GM12878 (cell line): ENCODE data around the gene NEB. TPM values are rescaled to one million over a fixed set of nuclear protein-coding genes. Genes with fewer than 3 reads are reported as not detected.

Source experiments
- ATAC-seq: fragments of 200-7000 bp; cut with Tn5 transposase; 3 replicates; pipeline ENCODE4 v1.9.1; 2020; ENCODE audit warnings: mild to moderate bottlenecking, moderate library complexity
- BruUV-seq: library from RNA; stranded (reverse); fragments of 400-500 nt; replicated peaks from 2 replicates; lab custom pipeline; 2021; lab: Mats Ljungman, UMichigan
- CTCF ChIA-PET: fragments of 300-600 bp; sonication (Branson Sonifier 250); formaldehyde crosslinking; extraction: SDS; loops from one replicate; lab custom pipeline; 2021; ENCODE audit warnings: inconsistent platforms; lab: Yijun Ruan, JAX
- POLR2A ChIA-PET: fragments of 350-600 bp; formaldehyde crosslinking; extraction: SDS; loops from one replicate; lab custom pipeline; 2021; ENCODE audit warnings: inconsistent platforms; lab: Charles Lee
- RAD21 ChIA-PET: fragments of 300-600 bp; sonication (Branson Sonifier 250); formaldehyde crosslinking; loops from one replicate; lab custom pipeline; 2023; ENCODE audit warnings: antibody characterized with exemption; ENCODE audit not compliant: unreplicated experiment; lab: Charles Lee
- SMC1A ChIA-PET: fragments of 300-600 bp; sonication (Branson Sonifier 250); formaldehyde crosslinking; loops from one replicate; lab custom pipeline; 2023; ENCODE audit not compliant: unreplicated experiment, uncharacterized antibody; lab: Charles Lee
- DNase-seq: peaks from one replicate; pipeline ENCODE4 v3.0.0-alpha.2; 2011; ENCODE audit warnings: low read depth, low spot score
- FAIRE-seq: peaks from 3 replicates; lab custom pipeline; 2011; peaks lifted over from hg19 to GRCh38; lab: Jason Lieb, UNC
- H2AFZ ChIP-seq: 2 replicates; pipeline ENCODE4 v1.6.0; 2011; ENCODE audit warnings: low read depth, low read length, control low read depth; ENCODE audit not compliant: control insufficient read depth
- H3K27ac ChIP-seq: 2 replicates; pipeline ENCODE4 v1.5.1; 2011; ENCODE audit warnings: control low read depth; ENCODE audit not compliant: control insufficient read depth, insufficient read depth
- H3K27me3 ChIP-seq, 2 experiments: replicated peaks in 1 of 2; 2 replicates each; pipeline versions ENCODE4 v1.6.0 to v1.6.1; 2011; ENCODE audit warnings: low read length in 1 of 2; ENCODE audit not compliant: control insufficient read depth in 2 of 2, insufficient read depth in 2 of 2
- H3K36me3 ChIP-seq, 2 experiments: 2 replicates each; pipeline ENCODE4 v1.5.1; 2011; ENCODE audit warnings: low read length in 1 of 2; ENCODE audit not compliant: control insufficient read depth in 2 of 2, insufficient read depth in 2 of 2
- H3K4me1 ChIP-seq: 2 replicates; pipeline ENCODE4 v1.6.1; 2011; ENCODE audit warnings: mild to moderate bottlenecking, low read length, moderate library complexity, mixed read lengths; ENCODE audit not compliant: control insufficient read depth, insufficient read depth
- H3K4me2 ChIP-seq: 2 replicates; pipeline ENCODE4 v1.6.0; 2011; ENCODE audit warnings: control low read depth; ENCODE audit not compliant: control insufficient read depth, insufficient read depth
- H3K4me3 ChIP-seq: fragments of 200-600 bp; sonication (generic); 2 replicates; pipeline ENCODE4 v1.5.1; 2016
- H3K79me2 ChIP-seq: 2 replicates; pipeline ENCODE4 v1.6.0; 2011; ENCODE audit warnings: low read length; ENCODE audit not compliant: control insufficient read depth, insufficient read depth
- H3K9ac ChIP-seq: 2 replicates; pipeline ENCODE4 v1.8.0; 2011; ENCODE audit warnings: low read length, control low read depth, mixed read lengths; ENCODE audit not compliant: control insufficient read depth, insufficient read depth
- H3K9me3 ChIP-seq: replicated peaks from 3 replicates; pipeline ENCODE4 v1.5.1; 2011; ENCODE audit warnings: mild to moderate bottlenecking, low read length; ENCODE audit not compliant: control insufficient read depth, insufficient read depth
- H4K20me1 ChIP-seq: 2 replicates; pipeline ENCODE4 v1.6.0; 2011; ENCODE audit not compliant: control insufficient read depth, insufficient read depth
- ASH2L ChIP-seq: fragments of 300-600, 200-600 bp; sonication (generic); IDR thresholded peaks from 2 replicates; pipeline ENCODE4 v1.6.1; 2017; ENCODE audit warnings: low read depth, mild to moderate bottlenecking, borderline replicate concordance
- BMI1 ChIP-seq: fragments of 450-650 bp; IDR thresholded peaks from 2 replicates; pipeline ENCODE4 v1.6.1; 2016; ENCODE audit warnings: mild to moderate bottlenecking, moderate library complexity, borderline replicate concordance
- CBX5 ChIP-seq: sonication (generic); IDR thresholded peaks from 2 replicates; pipeline ENCODE4 v1.6.1; 2016; ENCODE audit warnings: low read depth, moderate library complexity, mild to moderate bottlenecking, inconsistent platforms
- EED ChIP-seq: sonication (generic); IDR thresholded peaks from 2 replicates; pipeline ENCODE4 v1.6.1; 2016; ENCODE audit warnings: antibody characterized with exemption, low read depth
- LARP7 ChIP-seq: fragments of 450-650 bp; IDR thresholded peaks from 2 replicates; pipeline ENCODE4 v1.6.1; 2017; ENCODE audit warnings: mild to moderate bottlenecking
- POLR2AphosphoS2 ChIP-seq: IDR thresholded peaks from 2 replicates; pipeline ENCODE4 v1.6.1; 2011; ENCODE audit warnings: low read depth, mild to moderate bottlenecking, low read length, improper control_type of control experiment, moderate library complexity
- RB1 ChIP-seq: fragments of 450-650 bp; formaldehyde crosslinking; IDR thresholded peaks from 2 replicates; pipeline ENCODE4 v1.6.1; 2017; ENCODE audit warnings: mild to moderate bottlenecking, borderline replicate concordance
- SIN3A ChIP-seq: IDR thresholded peaks from 2 replicates; pipeline ENCODE4 v1.6.1; 2012; ENCODE audit warnings: low read depth, low read length, improper control_type of control experiment
- YY1 ChIP-seq: IDR thresholded peaks from 2 replicates; pipeline ENCODE4 v1.6.1; 2011; ENCODE audit warnings: low read depth, mild to moderate bottlenecking, low read length
- WGBS: methylation state at CpG from one replicate; pipeline ENCODE4 v1.1.6; 2016; ENCODE audit warnings: low lambda C conversion rate; ENCODE audit not compliant: insufficient replicate concordance, insufficient coverage; ENCODE audit errors: missing lambda C conversion rate; 5-methylcytosine and 5-hydroxymethylcytosine counted together
- in situ Hi-C: fragments of 300-500 bp; cut with MboI; formaldehyde crosslinking; loops from 9 replicates; pipeline ENCODE4 v1.14.3; 2018; ENCODE audit warnings: mixed read lengths
- intact Hi-C: fragments of 100-400 bp; cut with micrococcal nuclease; formaldehyde crosslinking; loops from one replicate; pipeline ENCODE4 v1.14.2; 2022; ENCODE audit not compliant: unreplicated experiment
- polyA plus RNA-seq, 11 experiments: library from polyadenylated mRNA; depleted of rRNA in 4 of 11; unstranded in 6 of 11; stranded (reverse) in 5 of 11; fragments of >200 nt; fragmentation: Nextera tagmentation in 4 of 11; fragmentation: Illumina TruSeq in 1 of 11; extraction: Ambion mirVana in 4 of 11; extraction: Trizol in 1 of 11; gene quantifications; 1 replicate in 1 of 11; 2 replicates in 10 of 11; pipeline versions ENCODE4 v1.2.1 to v1.2.3, GENCODE V29; 2011 to 2016; ENCODE audit warnings: inconsistent platforms in 2 of 11, missing spikeins in 2 of 11, low read depth in 1 of 11
- total RNA-seq, 4 experiments: library from RNA; depleted of rRNA in 3 of 4; stranded (reverse); fragments of >200 nt in 3 of 4; fragmentation: Illumina TruSeq in 1 of 4; extraction: Trizol in 1 of 4; gene quantifications; 2 replicates each; pipeline versions ENCODE4 v1.2.1 to v1.2.3, GENCODE V29; 2013 to 2021
- TF ChIP-seq, protein P1 (sequence below): IDR thresholded peaks from 2 replicates; pipeline ENCODE4 v1.6.1; 2011; ENCODE audit warnings: low read depth, low read length, improper control_type of control experiment, borderline replicate concordance
- TF ChIP-seq, protein P2 (sequence below): fragments of 450-650 bp; IDR thresholded peaks from 2 replicates; pipeline ENCODE4 v1.6.1; 2018; ENCODE audit warnings: mild to moderate bottlenecking, low read depth, moderate library complexity; ENCODE audit not compliant: partially characterized antibody
- TF ChIP-seq, protein P3 (sequence below): IDR thresholded peaks from 2 replicates; pipeline ENCODE4 v1.6.1; 2011; ENCODE audit warnings: mild to moderate bottlenecking, low read depth, low read length, moderate library complexity; ENCODE audit not compliant: insufficient replicate concordance
- TF ChIP-seq, protein P4 (sequence below): IDR thresholded peaks from 2 replicates; pipeline ENCODE4 v1.6.1; 2011; ENCODE audit warnings: borderline replicate concordance, low read depth, mild to moderate bottlenecking, moderate library complexity, mixed read lengths, low read length; ENCODE audit not compliant: insufficient read depth; ENCODE audit errors: extremely low read length
- TF ChIP-seq, protein P5 (sequence below): fragments of 450-650 bp; IDR thresholded peaks from 2 replicates; pipeline ENCODE4 v1.6.1; 2017; ENCODE audit warnings: mild to moderate bottlenecking, moderate library complexity

NEB gene
- total and polyA plus RNA-seq, 10 of the 15 experiments (the other 5 are each of a cell fraction or from before 2014, with no cell fraction given), result 0.04 to 0.77 (median 0.12) TPM

DNA sequence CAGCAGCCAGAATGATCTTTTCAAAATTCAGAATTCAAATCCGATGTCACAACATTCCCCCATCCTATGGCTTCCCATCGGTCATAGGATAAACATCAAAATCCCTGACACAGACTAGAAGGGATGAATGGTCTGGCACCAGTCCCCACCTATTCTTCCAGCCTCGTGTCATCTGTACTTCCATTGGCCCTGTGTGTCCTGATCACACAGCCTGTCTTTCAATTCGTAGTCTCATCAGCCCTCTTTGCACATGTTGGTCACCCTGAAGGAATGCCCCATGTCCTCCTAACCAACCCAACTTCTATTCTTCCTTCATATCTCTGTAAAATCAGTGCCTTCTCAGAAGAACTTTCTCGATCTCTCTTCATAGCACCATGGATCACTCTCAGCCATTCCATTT lies 157.2 kb downstream of the NEB start:
- BruUV-seq, result no TSS peak
- no peak overlapping the region for H3K4me2 ChIP-seq
- no peaks in the 10 kb centered on the region for H4K20me1 ChIP-seq
- POLR2A ChIA-PET, result no interaction called here
- intact Hi-C loops, result no loop called here
- H2AFZ ChIP-seq, result no peak overlapping the region
- ATAC-seq, result no peak
- H3K79me2 ChIP-seq, result no peaks in the 10 kb centered on the region
- TF ChIP-seq CBX5 (no peak), YY1 (no peak), BMI1 (no peak), EED (no peak), POLR2AphosphoS2 (no peak), RB1 (no peak), SIN3A (no peak), ASH2L (no peak), LARP7 (no peak)
- TF ChIP-seq, protein P1, sequence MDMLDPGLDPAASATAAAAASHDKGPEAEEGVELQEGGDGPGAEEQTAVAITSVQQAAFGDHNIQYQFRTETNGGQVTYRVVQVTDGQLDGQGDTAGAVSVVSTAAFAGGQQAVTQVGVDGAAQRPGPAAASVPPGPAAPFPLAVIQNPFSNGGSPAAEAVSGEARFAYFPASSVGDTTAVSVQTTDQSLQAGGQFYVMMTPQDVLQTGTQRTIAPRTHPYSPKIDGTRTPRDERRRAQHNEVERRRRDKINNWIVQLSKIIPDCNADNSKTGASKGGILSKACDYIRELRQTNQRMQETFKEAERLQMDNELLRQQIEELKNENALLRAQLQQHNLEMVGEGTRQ, result no peak
- TF ChIP-seq, protein P2, sequence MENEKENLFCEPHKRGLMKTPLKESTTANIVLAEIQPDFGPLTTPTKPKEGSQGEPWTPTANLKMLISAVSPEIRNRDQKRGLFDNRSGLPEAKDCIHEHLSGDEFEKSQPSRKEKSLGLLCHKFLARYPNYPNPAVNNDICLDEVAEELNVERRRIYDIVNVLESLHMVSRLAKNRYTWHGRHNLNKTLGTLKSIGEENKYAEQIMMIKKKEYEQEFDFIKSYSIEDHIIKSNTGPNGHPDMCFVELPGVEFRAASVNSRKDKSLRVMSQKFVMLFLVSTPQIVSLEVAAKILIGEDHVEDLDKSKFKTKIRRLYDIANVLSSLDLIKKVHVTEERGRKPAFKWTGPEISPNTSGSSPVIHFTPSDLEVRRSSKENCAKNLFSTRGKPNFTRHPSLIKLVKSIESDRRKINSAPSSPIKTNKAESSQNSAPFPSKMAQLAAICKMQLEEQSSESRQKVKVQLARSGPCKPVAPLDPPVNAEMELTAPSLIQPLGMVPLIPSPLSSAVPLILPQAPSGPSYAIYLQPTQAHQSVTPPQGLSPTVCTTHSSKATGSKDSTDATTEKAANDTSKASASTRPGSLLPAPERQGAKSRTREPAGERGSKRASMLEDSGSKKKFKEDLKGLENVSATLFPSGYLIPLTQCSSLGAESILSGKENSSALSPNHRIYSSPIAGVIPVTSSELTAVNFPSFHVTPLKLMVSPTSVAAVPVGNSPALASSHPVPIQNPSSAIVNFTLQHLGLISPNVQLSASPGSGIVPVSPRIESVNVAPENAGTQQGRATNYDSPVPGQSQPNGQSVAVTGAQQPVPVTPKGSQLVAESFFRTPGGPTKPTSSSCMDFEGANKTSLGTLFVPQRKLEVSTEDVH, result no peak
- TF ChIP-seq, protein P3, sequence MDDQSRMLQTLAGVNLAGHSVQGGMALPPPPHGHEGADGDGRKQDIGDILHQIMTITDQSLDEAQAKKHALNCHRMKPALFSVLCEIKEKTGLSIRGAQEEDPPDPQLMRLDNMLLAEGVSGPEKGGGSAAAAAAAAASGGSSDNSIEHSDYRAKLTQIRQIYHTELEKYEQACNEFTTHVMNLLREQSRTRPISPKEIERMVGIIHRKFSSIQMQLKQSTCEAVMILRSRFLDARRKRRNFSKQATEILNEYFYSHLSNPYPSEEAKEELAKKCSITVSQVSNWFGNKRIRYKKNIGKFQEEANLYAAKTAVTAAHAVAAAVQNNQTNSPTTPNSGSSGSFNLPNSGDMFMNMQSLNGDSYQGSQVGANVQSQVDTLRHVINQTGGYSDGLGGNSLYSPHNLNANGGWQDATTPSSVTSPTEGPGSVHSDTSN, result no peak
- TF ChIP-seq, protein P4, sequence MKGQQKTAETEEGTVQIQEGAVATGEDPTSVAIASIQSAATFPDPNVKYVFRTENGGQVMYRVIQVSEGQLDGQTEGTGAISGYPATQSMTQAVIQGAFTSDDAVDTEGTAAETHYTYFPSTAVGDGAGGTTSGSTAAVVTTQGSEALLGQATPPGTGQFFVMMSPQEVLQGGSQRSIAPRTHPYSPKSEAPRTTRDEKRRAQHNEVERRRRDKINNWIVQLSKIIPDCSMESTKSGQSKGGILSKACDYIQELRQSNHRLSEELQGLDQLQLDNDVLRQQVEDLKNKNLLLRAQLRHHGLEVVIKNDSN, result no peak
- TF ChIP-seq, protein P5, sequence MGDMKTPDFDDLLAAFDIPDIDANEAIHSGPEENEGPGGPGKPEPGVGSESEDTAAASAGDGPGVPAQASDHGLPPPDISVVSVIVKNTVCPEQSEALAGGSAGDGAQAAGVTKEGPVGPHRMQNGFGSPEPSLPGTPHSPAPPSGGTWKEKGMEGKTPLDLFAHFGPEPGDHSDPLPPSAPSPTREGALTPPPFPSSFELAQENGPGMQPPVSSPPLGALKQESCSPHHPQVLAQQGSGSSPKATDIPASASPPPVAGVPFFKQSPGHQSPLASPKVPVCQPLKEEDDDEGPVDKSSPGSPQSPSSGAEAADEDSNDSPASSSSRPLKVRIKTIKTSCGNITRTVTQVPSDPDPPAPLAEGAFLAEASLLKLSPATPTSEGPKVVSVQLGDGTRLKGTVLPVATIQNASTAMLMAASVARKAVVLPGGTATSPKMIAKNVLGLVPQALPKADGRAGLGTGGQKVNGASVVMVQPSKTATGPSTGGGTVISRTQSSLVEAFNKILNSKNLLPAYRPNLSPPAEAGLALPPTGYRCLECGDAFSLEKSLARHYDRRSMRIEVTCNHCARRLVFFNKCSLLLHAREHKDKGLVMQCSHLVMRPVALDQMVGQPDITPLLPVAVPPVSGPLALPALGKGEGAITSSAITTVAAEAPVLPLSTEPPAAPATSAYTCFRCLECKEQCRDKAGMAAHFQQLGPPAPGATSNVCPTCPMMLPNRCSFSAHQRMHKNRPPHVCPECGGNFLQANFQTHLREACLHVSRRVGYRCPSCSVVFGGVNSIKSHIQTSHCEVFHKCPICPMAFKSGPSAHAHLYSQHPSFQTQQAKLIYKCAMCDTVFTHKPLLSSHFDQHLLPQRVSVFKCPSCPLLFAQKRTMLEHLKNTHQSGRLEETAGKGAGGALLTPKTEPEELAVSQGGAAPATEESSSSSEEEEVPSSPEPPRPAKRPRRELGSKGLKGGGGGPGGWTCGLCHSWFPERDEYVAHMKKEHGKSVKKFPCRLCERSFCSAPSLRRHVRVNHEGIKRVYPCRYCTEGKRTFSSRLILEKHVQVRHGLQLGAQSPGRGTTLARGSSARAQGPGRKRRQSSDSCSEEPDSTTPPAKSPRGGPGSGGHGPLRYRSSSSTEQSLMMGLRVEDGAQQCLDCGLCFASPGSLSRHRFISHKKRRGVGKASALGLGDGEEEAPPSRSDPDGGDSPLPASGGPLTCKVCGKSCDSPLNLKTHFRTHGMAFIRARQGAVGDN, result no peak
- H3K9ac ChIP-seq, result no peak overlapping the region
- RAD21 ChIA-PET, result no interaction called here
- SMC1A ChIA-PET, result no interaction called here
- H3K36me3 ChIP-seq, result no peaks in the 10 kb centered on the region
- in situ Hi-C loops, result no loop called here
- no peak for DNase-seq
- no peak overlapping the region for H3K4me3 ChIP-seq
- no peaks in the 10 kb centered on the region for H3K27me3 ChIP-seq
- H3K27ac ChIP-seq, result no peak overlapping the region
- CTCF ChIA-PET, result no interaction called here
- H3K9me3 ChIP-seq, result no peaks in the 10 kb centered on the region
- H3K4me1 ChIP-seq, result no peaks in the 10 kb centered on the region
- FAIRE-seq, result no peak
- 45% methylated on average over 5 of the region's 5 CpGs for WGBS
